Mesangial cell (primary cell): ENCODE data around the gene ADRM1. TPM values are rescaled to one million over a fixed set of nuclear protein-coding genes. Genes with fewer than 3 reads are reported as not detected.

Experiments used
- total RNA-seq: library from RNA; depleted of rRNA; stranded (reverse); fragments of >200 nt; gene quantifications from 2 replicates; pipeline ENCODE4 v1.2.3, GENCODE V29; 2015

Gene ADRM1
- 161 and 254 TPM in 2 replicates for total RNA-seq

GRCh38 chr20:62302341-62303061 lies at the start of gene ADRM1:
TSS of gene ADRM1 (plus strand) at chr20:62302997. CDS start at chr20:62303569, 572 bp downstream.

Other genes starting within 250 kb of the ADRM1 start
- 5.1 and 6.6 TPM in 2 replicates for gene TAF4, start 237.1 kb upstream of the ADRM1 start, total RNA-seq
- 22.1 and 27.5 TPM in 2 replicates for gene LSM14B, start 180.5 kb upstream of the ADRM1 start, total RNA-seq
- 197 and 420 TPM in 2 replicates for gene PSMA7, start 159.6 kb upstream of the ADRM1 start, total RNA-seq
- 11.7 and 18.9 TPM in 2 replicates for gene SS18L1, start 159.2 kb upstream of the ADRM1 start, total RNA-seq
- gene MTG2, start 120.0 kb upstream of the ADRM1 start, total RNA-seq = 22.6 and 27.4 TPM in 2 replicates
- not detected in 2 replicates for gene HRH3, start 82.7 kb upstream of the ADRM1 start, total RNA-seq
- 11.4 and 15.8 TPM in 2 replicates for gene OSBPL2, start 64.5 kb upstream of the ADRM1 start, total RNA-seq
- 226 and 838 TPM in 2 replicates for gene LAMA5, start 64.3 kb downstream of the ADRM1 start, total RNA-seq
- gene RPS21, start 84.1 kb downstream of the ADRM1 start, total RNA-seq = 1,188 and 1,768 TPM in 2 replicates
- 2.3 and 5.2 TPM in 2 replicates for gene CABLES2, start 104.3 kb downstream of the ADRM1 start, total RNA-seq
- not detected in 2 replicates for gene RBBP8NL, start 124.5 kb downstream of the ADRM1 start, total RNA-seq
- not detected in 2 replicates for gene GATA5, start 173.0 kb downstream of the ADRM1 start, total RNA-seq